HL-60 (cell line): ENCODE data around the gene NGFR.

Source experiments
- DNase-seq, 2 experiments: peaks; one replicate each; pipeline ENCODE4 v3.0.0-alpha.2; 2010 to 2020; ENCODE audit warnings: low read depth in 1 of 2, low spot score in 1 of 2
- H3K27ac ChIP-seq: fragments of 250-450 bp; sonication (Bioruptor Pico); replicated peaks from 2 replicates; pipeline ENCODE4 v1.5.1; 2020; ENCODE audit warnings: mild to moderate bottlenecking, moderate library complexity
- H3K27me3 ChIP-seq: fragments of 250-450 bp; sonication (Bioruptor Pico); 2 replicates; pipeline ENCODE4 v1.5.1; 2021; ENCODE audit warnings: mild to moderate bottlenecking, moderate library complexity; ENCODE audit not compliant: insufficient read depth, poor library complexity, severe bottlenecking
- H3K4me3 ChIP-seq: replicated peaks from 2 replicates; pipeline ENCODE4 v1.5.1; 2011; ENCODE audit warnings: mild to moderate bottlenecking, control low read depth, low read length; ENCODE audit not compliant: insufficient read depth
- CTCF ChIP-seq: IDR thresholded peaks from one replicate; pipeline ENCODE4 v1.5.1; 2011; ENCODE audit warnings: low read length, control low read depth, inconsistent platforms; ENCODE audit not compliant: insufficient read depth
- GABPA ChIP-seq: IDR thresholded peaks from 2 replicates; pipeline ENCODE4 v1.6.1; 2012; ENCODE audit warnings: low read depth
- POLR2AphosphoS5 ChIP-seq: IDR thresholded peaks from 2 replicates; pipeline ENCODE4 v1.6.1; 2012; ENCODE audit warnings: low read depth
- REST ChIP-seq: IDR thresholded peaks from 2 replicates; pipeline ENCODE4 v1.6.1; 2012; ENCODE audit warnings: low read depth; ENCODE audit not compliant: insufficient replicate concordance
- SPI1 ChIP-seq: IDR thresholded peaks from 2 replicates; pipeline ENCODE4 v1.6.1; 2012; ENCODE audit warnings: low read depth, mild to moderate bottlenecking, borderline replicate concordance

Gene NGFR

GRCh38 chr17:49495842-49496182 is 719 bp downstream of the NGFR start:
- Histone ChIP-seq H3K27ac (no peak overlapping the region), H3K4me3 (no peak overlapping the region), H3K27me3 (peaks cover 57% of the 10 kb centered on the region)
- no peak for DNase-seq
- TF ChIP-seq GABPA: no peak
- TF ChIP-seq POLR2AphosphoS5: no peak
- TF ChIP-seq REST: no peak
- no peak for TF ChIP-seq CTCF
- no peak for TF ChIP-seq SPI1

GRCh38 chr17:49496183-49496866 is 1.2 kb downstream of the NGFR start:
- no peak overlapping the region for H3K27ac ChIP-seq
- peak; percentile 29 to 39 for DNase-seq
- peak overlapping the region; percentile 2; the same call in 1 of the 2 replicates for H3K4me3 ChIP-seq
- H3K27me3 ChIP-seq: peaks cover 60% of the 10 kb centered on the region
- TF ChIP-seq POLR2AphosphoS5 (no peak), CTCF (peak; percentile 16)

DNA sequence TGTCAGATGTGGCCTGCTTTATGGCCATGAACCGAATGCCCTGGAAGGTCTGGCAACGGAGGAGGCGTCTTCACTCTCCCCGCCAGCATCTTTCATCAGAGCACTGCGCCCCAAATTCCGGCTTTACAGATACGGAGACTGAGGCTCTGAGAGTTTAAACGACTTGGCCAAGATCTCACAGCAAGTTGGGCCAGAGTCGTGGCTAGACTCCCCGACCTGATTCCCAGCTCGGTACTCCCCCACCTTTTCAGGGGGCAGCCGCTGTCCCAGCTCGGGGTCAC is 1.7 kb downstream of the NGFR start:
- no peak for TF ChIP-seq SPI1
- no peak for TF ChIP-seq CTCF
- no peak for TF ChIP-seq POLR2AphosphoS5
- TF ChIP-seq REST: no peak
- no peak for TF ChIP-seq GABPA
- peaks cover 60% of the 10 kb centered on the region for H3K27me3 ChIP-seq
- no peak overlapping the region for H3K4me3 ChIP-seq
- no peak for DNase-seq
- H3K27ac ChIP-seq: no peak overlapping the region
